NCI-H510A (cell line): ENCODE measurements around the gene HPGDS.
"Not testable (repeated sequence)": the region's sequence is repeated elsewhere in the genome, so short reads cannot be mapped to it uniquely, and the experiment has no call there.

Experiments used
- DNase-seq: peaks from one replicate; lab custom pipeline; 2025; lab: John Stamatoyannopoulos, UW

HPGDS gene

DNA sequence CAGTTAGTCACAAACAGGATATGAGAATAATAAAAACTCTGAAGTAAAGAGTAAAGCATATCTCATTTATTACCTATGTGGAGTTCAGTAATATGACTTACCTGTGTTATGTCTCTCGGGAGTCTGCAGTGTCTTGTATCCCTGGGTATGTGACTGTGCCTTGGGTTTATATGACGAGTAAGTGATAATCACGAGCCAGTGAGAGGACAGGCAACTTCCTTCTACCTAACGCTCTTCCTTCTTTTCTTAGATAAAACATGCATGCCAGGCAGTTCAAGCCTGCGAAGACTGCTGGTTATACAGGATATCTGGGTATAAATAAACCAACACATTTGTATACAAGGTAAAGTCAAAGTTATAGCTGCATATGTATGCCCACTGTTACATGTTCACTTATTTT lies at the start of gene HPGDS:
Gene HPGDS, minus strand, starts transcription at position 143 of the 400 bp plus-strand sequence. CDS start 8,207 bp downstream, outside the sequence.
- DNase-seq: no peak

DNA sequence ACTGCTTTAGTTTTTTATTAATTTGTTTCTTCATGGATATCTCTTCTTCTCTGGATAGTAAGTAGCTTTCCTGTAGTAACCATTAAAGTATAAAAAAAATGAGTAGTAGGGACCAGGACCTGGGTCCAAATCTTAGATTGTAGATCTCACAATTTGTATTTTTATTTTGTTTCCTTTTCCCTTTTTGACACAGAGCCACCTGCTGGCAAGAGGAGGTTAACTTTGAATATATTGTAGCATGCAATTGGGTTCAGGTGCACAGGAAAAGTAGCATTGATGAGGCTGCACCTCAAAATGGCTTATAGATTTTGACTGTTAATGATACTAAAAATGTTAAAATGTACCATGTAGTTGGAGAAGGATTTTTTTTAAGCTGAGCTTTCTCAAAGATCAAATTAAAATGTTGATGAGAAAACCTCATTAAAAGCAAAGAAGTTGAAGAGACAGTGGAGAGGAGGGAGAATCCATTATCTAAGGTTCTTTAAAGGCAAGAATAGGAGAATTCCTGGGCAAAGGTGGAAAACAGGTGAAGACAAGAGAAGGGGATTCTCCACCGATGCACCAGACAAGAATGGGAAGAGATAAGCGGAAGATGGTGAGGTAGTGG lies 48.3 kb upstream of the HPGDS start:
- no peak for DNase-seq

- no peak for DNase-seq
Measured at GRCh38 chr4:94389595-94390267, 47.1 kb upstream of the HPGDS start.

DNA sequence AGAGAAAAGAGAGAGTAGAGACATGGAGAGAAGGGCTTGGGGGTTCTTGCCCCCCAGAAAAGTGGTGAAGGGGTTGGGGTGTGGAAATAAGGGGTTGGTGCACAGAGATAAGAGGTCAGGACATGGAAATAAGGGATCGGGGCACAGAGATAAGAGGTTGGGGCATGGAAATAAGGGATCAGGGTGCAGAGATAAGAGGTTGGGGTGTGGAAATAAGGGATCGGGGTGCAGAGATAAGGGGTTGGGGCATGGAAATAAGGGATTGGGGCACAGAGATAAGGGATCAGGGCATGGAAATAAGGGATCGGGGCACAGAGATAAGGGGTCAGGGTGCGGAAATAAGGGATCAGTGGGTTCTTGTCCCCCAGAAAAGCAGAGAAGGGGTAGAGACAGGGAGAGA lies 45.3 kb upstream of the HPGDS start:
- DNase-seq: not testable (repeated sequence)

GRCh38 chr4:94385452-94385851 lies 42.8 kb upstream of the HPGDS start:
- not testable (repeated sequence) for DNase-seq

GRCh38 chr4:94382891-94383290 lies 40.3 kb upstream of the HPGDS start:
- DNase-seq: not testable (repeated sequence)

- DNase-seq: no peak
Measured at GRCh38 chr4:94378047-94378446, 35.4 kb upstream of the HPGDS start.

DNA sequence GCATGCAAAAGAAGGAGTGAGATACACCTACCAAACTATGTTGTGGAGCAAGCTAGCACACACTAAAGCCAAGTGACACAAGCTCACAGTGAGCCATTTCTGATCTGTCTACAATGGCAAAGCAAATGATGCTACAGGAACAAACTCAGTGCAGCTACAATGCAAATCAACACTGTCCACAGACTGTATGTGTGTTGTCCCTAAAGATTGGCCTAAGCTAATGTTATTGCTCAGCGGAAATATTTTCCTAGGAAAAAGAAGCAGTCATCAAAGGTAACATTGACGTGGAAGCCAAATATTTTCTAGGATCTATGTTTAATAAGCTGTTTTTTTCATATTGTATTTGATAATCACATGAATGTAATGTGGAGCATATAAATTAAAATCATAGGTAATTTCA lies 34.7 kb upstream of the HPGDS start:
- DNase-seq: no peak

GRCh38 chr4:94375364-94375763 lies 32.7 kb upstream of the HPGDS start:
- DNase-seq: no peak

DNA sequence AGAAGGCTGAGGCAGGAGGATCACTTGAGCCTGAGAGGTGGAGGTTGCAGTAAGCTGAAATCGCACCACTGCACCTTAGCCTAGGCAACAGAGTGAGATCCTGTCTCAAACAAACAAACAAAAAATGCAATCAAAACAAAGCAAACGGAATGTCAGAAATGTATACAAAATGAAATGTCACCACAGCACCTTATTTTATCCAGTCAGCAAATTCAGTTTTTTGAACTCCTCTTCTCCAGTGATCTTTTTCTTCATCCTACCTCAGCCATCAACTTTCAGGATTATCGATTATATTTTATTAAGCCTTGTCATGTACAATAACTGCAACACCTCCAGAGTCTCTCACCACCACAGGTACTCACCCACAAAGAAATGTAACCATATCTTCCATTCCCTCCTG lies 31.1 kb upstream of the HPGDS start:
- no peak for DNase-seq

DNA sequence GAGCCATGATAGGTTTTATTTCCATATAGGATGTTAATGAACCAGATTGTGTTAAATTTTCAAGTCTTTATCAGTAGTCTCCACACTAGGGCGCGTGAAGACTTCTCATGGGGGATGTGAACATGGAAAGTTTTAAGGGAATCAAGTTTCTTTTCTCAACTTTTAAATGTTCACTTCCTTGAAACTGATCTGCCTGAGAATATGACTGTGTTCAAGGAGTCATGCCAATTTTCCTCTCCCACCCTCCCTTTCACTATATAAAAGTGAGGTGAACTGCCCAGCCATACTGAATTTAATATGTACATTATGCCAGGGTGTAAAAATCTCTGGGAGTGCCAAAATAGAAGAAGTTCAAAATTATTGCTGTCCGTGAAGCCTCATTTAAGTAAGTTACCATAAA lies 30.4 kb upstream of the HPGDS start:
- no peak for DNase-seq

DNA sequence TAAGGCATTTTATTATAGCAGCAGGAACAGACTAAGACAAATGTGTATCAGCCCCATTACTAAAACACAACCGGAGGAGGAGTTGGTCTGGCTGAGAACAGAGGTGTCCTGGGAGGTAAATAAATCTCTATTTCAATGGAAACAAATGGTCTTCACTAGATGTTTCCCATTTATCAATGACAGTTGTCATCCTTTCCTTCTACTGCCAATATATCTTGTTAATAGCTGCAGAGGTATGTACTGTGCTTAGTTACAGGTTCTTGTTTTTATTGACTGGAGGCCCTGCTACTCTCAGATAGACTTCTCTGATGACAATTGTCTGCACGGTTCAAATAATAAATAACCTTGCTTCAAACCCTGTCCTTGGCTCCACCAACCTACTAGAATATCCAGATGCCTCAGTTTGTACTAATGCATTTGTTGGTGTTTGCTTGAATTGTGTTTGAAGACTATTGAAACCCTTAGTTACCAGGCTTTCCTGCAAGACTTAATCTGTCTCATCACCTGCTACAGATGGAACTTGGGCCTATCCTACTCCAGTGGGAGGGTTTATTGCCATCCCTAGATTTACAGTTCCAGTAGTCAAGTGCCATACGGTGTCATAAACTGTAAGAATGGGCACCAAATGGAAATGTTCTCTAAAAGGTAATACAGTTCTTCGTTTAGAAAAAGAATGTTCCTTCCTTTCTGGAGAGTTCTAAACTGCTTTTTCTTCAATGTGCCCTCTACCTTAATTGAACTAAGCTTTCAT lies 29.8 kb upstream of the HPGDS start:
- no peak for DNase-seq

- no peak for DNase-seq
Measured at GRCh38 chr4:94371290-94371689, 28.7 kb upstream of the HPGDS start.

- DNase-seq: no peak
Measured at GRCh38 chr4:94370533-94371254, 28.1 kb upstream of the HPGDS start.

DNA sequence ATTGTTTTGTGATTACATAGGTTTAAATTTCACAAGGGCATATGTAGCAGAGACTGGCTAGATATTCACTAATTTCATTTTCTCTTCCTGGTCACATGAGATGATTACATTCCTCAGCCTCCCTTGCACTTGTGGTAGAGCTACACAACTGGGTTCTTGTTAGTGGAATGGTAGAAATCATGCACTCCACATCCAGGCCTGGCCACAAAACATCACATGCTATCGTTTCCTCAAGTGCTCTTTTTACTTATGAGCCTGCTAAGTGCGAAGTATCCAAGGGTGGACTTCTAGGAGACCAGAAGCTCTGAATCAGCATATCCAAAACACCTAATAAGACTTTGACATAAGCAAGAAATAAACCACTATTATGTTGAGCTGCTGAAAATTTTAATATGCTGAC lies 26.4 kb upstream of the HPGDS start:
- DNase-seq: no peak

DNA sequence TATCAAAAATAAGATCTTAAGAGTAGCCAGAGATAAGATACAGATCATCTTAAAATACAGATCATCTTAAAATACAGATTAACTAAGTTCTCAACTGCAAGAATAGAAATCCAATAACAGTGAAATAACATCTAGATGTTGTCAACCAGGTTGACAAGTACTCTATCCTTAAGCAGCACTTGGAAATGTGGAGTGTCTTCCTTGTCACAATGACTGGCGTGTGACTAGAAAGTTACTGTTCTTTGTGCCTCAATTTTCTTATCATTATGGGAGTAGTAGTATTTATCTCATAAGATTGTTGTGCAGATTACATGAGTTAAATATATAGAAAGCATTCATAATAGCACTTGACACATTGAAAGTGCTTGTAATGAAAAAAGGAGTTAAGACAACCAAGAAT lies 25.8 kb upstream of the HPGDS start:
- no peak for DNase-seq

GRCh38 chr4:94365304-94365703 lies 22.7 kb upstream of the HPGDS start:
- no peak for DNase-seq

- DNase-seq: no peak
Measured at GRCh38 chr4:94364527-94364926, 21.9 kb upstream of the HPGDS start.

- DNase-seq: no peak
Measured at GRCh38 chr4:94363136-94363655, 20.6 kb upstream of the HPGDS start.

DNA sequence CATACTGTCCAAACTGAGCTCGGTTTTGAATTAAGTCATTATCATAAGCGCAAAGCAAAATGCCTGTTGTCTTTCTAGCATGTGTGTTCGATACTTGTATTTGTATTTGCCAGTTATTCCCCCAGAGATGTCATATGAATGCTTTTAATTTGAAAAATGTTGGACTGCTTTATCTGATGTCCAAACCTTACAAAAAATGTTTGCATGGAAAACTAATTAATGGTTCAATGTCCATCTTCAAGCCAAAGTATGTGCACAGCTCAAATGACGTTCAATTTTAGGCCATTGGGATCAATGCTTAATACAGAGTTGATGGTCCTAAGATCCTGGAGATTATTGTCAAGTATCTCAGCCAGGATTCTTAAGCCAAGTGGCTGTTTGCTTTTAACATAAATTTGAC lies 17.2 kb upstream of the HPGDS start:
- no peak for DNase-seq

GRCh38 chr4:94359221-94359620 lies 16.6 kb upstream of the HPGDS start:
- DNase-seq: no peak

DNA sequence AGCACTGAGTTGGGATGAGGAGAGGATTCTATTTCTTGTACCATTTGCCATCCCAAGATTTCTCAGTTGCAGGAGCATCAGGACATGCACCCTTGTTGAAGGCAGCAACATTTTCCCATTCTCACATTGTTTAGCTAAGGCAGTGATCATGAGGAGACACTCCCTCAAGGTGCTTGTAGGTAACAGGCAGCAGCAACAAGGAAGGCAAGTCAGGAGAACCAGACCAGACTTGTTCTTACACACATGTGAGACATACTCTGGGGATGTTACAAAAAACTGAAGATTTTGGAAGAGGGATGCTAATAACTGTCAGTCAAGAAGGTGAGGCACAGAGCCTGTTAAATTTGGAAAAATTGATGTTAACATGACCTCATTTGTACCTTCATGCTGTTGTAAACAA lies 15.5 kb upstream of the HPGDS start:
- DNase-seq: no peak
